Upper lobe of right lung (tissue), 1 donor: ENCODE data around the gene SPEN. TPM values are rescaled to one million over a fixed set of nuclear protein-coding genes. Genes with fewer than 3 reads are reported as not detected.

Source experiments
- ATAC-seq: fragments of 200-7000 bp; cut with Tn5 transposase; one replicate; pipeline ENCODE4 v1.9.1; 2020; ENCODE audit warnings: mild to moderate bottlenecking, moderate library complexity
- DNase-seq: peaks from one replicate; pipeline ENCODE4 v3.0.0-alpha.2; 2020
- H3K27ac ChIP-seq: fragments of 200-600 bp; one replicate; pipeline ENCODE4 v1.8.0; 2022
- H3K27me3 ChIP-seq: fragments of 200-600 bp; one replicate; pipeline ENCODE4 v1.8.0; 2022; ENCODE audit warnings: mild to moderate bottlenecking
- H3K36me3 ChIP-seq: fragments of 200-600 bp; one replicate; pipeline ENCODE4 v1.8.0; 2022
- H3K4me1 ChIP-seq: fragments of 200-600 bp; one replicate; pipeline ENCODE4 v1.8.0; 2022
- H3K4me3 ChIP-seq: fragments of 200-600 bp; one replicate; pipeline ENCODE4 v1.8.0; 2022; ENCODE audit warnings: mild to moderate bottlenecking
- H3K9me3 ChIP-seq: fragments of 200-600 bp; one replicate; pipeline ENCODE4 v1.8.0; 2022
- CTCF ChIP-seq: fragments of 200-600 bp; IDR thresholded peaks from one replicate; pipeline ENCODE4 v1.8.0; 2022; ENCODE audit warnings: antibody characterized with exemption
- intact Hi-C: fragments of 100-400 bp; cut with DNase I; formaldehyde crosslinking; loops from one replicate; pipeline ENCODE4 v1.11.0; 2022
- total RNA-seq: library from RNA; stranded (reverse); fragmentation: NEBNext Ultra II Directional; extraction: Animal tissue kit (Norgen Biotek cat#: 25700); gene quantifications from one replicate; pipeline ENCODE4 v1.2.1, GENCODE V29; 2021
- donor health status: DM: no; HTN: yes; CAD: no; lungs with severe emphysema.

Gene SPEN
- total RNA-seq, 1 donor from 2014 or later: 53.1 TPM

DNA sequence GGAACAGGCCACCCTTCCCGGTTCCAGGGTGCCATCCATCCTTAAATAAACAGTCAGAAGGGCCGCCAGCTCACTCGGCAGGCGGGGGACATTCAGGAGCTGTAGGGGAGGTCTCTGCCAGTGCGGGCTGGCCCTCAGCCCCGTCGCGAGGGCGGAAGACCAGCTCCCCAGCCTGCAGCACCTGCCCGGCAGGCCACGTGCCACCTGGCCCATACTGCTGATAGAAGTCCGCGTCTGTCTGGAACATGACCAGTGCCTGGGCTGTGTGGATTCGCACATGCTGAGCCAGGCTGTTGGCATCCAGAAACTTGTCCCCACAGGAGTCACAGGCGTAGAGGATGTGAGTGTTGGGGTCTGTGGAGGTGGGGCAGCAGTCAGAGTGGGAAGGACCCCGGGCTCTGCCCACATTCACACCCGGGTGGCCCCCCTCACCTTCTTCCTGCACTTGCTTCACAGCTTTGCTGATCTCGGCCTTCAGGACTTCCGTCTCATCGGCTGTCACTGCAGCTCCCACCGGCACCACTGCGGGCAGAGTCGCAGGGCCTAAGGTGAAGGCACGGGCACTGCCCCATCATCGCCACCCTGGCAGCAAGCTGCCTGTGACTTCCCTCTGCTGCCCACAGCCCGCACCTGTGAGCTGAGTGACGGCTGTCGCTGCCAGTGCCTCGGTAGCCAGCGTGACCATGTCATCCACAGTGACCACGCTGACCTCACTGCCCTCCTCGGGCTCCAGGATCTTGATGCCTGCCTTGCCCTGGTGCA lies 94.6 kb downstream of the SPEN start:
- Histone ChIP-seq H3K4me3 (no peak overlapping the region), H3K4me1 (peaks cover 14% of the 10 kb centered on the region), H3K9me3 (no peaks in the 10 kb centered on the region), H3K27ac (no peak overlapping the region), H3K36me3 (peaks cover 98% of the 10 kb centered on the region), H3K27me3 (no peaks in the 10 kb centered on the region)
- intact Hi-C loops: no loop called here
- DNase-seq (no peak), ATAC-seq (no peak)
- TF ChIP-seq CTCF: no peak

- Histone ChIP-seq H3K4me1 (peaks cover 13% of the 10 kb centered on the region), H3K9me3 (no peaks in the 10 kb centered on the region), H3K27ac (no peak overlapping the region), H3K4me3 (no peak overlapping the region), H3K27me3 (no peaks in the 10 kb centered on the region), H3K36me3 (peaks cover 95% of the 10 kb centered on the region)
- ATAC-seq (no peak), DNase-seq (no peak)
- no peak for TF ChIP-seq CTCF
- intact Hi-C loops: no loop called here
Observed at GRCh38 chr1:15942661-15943327, 95.3 kb downstream of the SPEN start.

DNA sequence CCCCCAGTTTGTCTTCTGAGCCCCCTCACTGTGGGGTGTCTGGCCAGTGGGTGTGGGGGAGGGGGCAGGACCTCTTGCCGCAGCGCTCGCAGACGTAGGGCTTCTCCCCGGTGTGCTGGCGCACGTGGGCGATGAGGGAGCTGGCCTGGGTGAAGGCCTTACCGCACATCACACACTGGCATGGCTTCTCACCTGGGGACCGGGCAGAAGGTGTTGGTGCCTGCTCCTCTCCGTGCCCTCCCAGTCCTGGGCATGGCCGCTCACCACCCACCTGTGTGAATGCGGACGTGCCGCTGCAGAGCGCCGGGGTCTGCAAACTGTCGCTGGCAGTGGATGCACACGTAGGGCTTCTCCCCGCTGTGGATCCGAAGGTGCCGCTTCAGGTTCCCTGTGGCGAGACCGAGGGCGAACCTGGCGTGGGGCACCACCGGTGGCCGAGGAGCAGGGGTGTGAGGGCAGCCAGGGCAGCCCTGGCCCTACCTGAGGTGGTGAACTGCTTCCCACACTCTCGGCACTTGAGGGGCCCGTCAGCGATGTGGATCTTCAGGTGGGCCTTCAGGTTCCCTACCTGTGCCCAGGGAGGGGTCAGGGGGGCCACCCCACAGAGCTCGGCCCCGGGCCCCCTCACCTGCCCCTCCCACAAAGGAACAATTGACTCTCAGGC lies 96.0 kb downstream of the SPEN start:
- no peak overlapping the region for H3K27ac ChIP-seq
- H3K27me3 ChIP-seq: no peaks in the 10 kb centered on the region
- H3K36me3 ChIP-seq: peaks cover 88% of the 10 kb centered on the region
- ATAC-seq (no peak), DNase-seq (no peak)
- TF ChIP-seq CTCF: no peak
- no peak overlapping the region for H3K4me3 ChIP-seq
- peaks cover 19% of the 10 kb centered on the region for H3K4me1 ChIP-seq
- H3K9me3 ChIP-seq: no peaks in the 10 kb centered on the region
- intact Hi-C loops: no loop called here

- Histone ChIP-seq H3K9me3 (no peaks in the 10 kb centered on the region), H3K4me1 (peaks cover 23% of the 10 kb centered on the region), H3K36me3 (peaks cover 83% of the 10 kb centered on the region), H3K27me3 (no peaks in the 10 kb centered on the region), H3K27ac (no peak overlapping the region), H3K4me3 (no peak overlapping the region)
- intact Hi-C loops: no loop called here
- no peak for DNase-seq
- no peak for ATAC-seq
- TF ChIP-seq CTCF: no peak
Observed at GRCh38 chr1:15943992-15944307, 96.4 kb downstream of the SPEN start.

DNA sequence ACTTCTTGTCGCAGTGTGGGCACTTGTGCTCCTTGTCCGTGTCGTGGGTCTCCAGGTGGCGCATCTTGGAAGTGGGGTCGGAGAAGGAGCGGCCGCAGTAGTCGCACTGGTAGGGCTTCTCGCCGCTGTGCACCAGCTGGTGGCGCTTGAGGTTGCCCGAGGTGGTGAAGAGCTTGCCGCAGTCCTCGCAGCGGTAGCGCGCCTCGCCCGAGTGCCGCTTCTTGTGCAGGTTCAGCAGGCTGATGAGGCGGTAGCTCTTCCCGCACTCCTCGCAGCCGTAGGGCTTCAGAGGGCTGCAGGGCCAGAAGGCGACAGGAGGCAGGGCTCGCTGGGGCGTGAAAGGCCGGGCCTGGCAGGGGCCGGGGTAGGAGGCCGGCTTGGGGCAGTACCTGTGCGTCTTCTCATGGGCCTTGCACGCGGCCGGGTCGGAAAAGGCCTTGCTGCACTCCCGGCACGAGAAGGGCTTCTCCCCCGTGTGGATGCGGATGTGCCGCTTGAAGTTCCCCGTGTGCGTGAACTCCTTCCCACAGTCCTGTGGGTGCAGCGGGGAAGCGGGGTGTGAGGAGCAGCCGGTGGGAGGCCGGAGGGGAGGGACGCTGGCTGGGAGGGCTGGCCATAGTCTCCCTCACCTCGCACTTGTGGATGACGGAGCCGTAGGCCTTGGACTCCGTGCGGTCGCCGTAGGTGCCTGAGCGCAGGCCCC lies 97.0 kb downstream of the SPEN start:
- no peak for TF ChIP-seq CTCF
- H3K27ac ChIP-seq: no peak overlapping the region
- intact Hi-C loops: no loop called here
- no peak overlapping the region for H3K4me3 ChIP-seq
- no peaks in the 10 kb centered on the region for H3K9me3 ChIP-seq
- ATAC-seq (no peak), DNase-seq (no peak)
- H3K27me3 ChIP-seq: no peaks in the 10 kb centered on the region
- peaks cover 78% of the 10 kb centered on the region for H3K36me3 ChIP-seq
- H3K4me1 ChIP-seq: peaks cover 23% of the 10 kb centered on the region
